ENCODE results near the gene GTF3C5. TPM values are rescaled to one million over a fixed set of nuclear protein-coding genes. Genes with fewer than 3 reads are reported as not detected.
"Not testable (repeated sequence)": the region's sequence is repeated elsewhere in the genome, so short reads cannot be mapped to it uniquely, and the experiment has no call there.

Gene GTF3C5
- total RNA-seq, 2 donors from 2014 or later = 63.1 to 97.2 TPM

GRCh38 chr9:133032171-133032570 is 1.4 kb downstream of the GTF3C5 start:
- intact Hi-C loops (cut with DNase I) = no loop called here
- Histone ChIP-seq H3K9me3 (no peaks in the 10 kb centered on the region), H3K27ac (no peak overlapping the region), H3K36me3 (no peaks in the 10 kb centered on the region), H3K27me3 (replicated peaks; ENCODE audit: insufficient read depth) (no peaks in the 10 kb centered on the region), H3K4me3 (peak overlapping the region in 1 of 2 donors; percentile 86), H3K4me1 (replicated peaks) (peaks cover 9% of the 10 kb centered on the region)
- 93% methylated on average over 10 of the region's 10 CpGs for WGBS
- no peak for DNase-seq (ENCODE audit: low spot score)
- TF ChIP-seq POLR2AphosphoS5 (IDR thresholded peaks at IDR 0.05) = no peak
- no peak for TF ChIP-seq POLR2A (IDR thresholded peaks at IDR 0.05)
- no peak for TF ChIP-seq CTCF (IDR thresholded peaks at IDR 0.05)

- H3K36me3 ChIP-seq = no peaks in the 10 kb centered on the region
- intact Hi-C loops (cut with DNase I) = no loop called here
- H3K27me3 ChIP-seq (replicated peaks; ENCODE audit: insufficient read depth) = no peaks in the 10 kb centered on the region
- H3K4me3 ChIP-seq = no peak overlapping the region
- H3K27ac ChIP-seq = no peak overlapping the region
- no peaks in the 10 kb centered on the region for H3K9me3 ChIP-seq
- 81% methylated on average over 6 of the region's 6 CpGs for WGBS
- DNase-seq (ENCODE audit: low spot score) = no peak
- H3K4me1 ChIP-seq (replicated peaks) = peaks cover 7% of the 10 kb centered on the region
- TF ChIP-seq CTCF (IDR thresholded peaks at IDR 0.05) (no peak), POLR2AphosphoS5 (IDR thresholded peaks at IDR 0.05) (no peak), POLR2A (IDR thresholded peaks at IDR 0.05) (no peak)
These were observed 4.9 kb downstream of the GTF3C5 start for GRCh38 chr9:133035669-133036068.

GRCh38 chr9:133037775-133038515 is 7.1 kb downstream of the GTF3C5 start:
- WGBS = 90% methylated on average over 25 of the region's 25 CpGs
- Histone ChIP-seq H3K4me3 (no peak overlapping the region), H3K27me3 (replicated peaks; ENCODE audit: insufficient read depth) (no peaks in the 10 kb centered on the region), H3K9me3 (no peaks in the 10 kb centered on the region), H3K36me3 (no peaks in the 10 kb centered on the region), H3K27ac (no peak overlapping the region), H3K4me1 (replicated peaks) (no peaks in the 10 kb centered on the region)
- intact Hi-C loops (cut with DNase I) = no loop called here
- DNase-seq (ENCODE audit: low spot score) = no peak
- TF ChIP-seq POLR2AphosphoS5 (IDR thresholded peaks at IDR 0.05) (no peak), POLR2A (IDR thresholded peaks at IDR 0.05) (no peak), CTCF (IDR thresholded peaks at IDR 0.05) (no peak)

GRCh38 chr9:133040892-133041479 is 10.2 kb downstream of the GTF3C5 start:
- peak; percentile 29 for DNase-seq (ENCODE audit: low spot score)
- TF ChIP-seq CTCF (IDR thresholded peaks at IDR 0.05) = peak in 3 of 4 experiments; percentile 26 to 66 (median 61)

GRCh38 chr9:133041958-133042357 is 11.2 kb downstream of the GTF3C5 start:
- TF ChIP-seq POLR2A (IDR thresholded peaks at IDR 0.05) (no peak), POLR2AphosphoS5 (IDR thresholded peaks at IDR 0.05) (no peak), CTCF (IDR thresholded peaks at IDR 0.05) (no peak)
- Histone ChIP-seq H3K4me1 (replicated peaks) (no peaks in the 10 kb centered on the region), H3K27ac (no peak overlapping the region), H3K9me3 (no peaks in the 10 kb centered on the region), H3K27me3 (replicated peaks; ENCODE audit: insufficient read depth) (no peaks in the 10 kb centered on the region), H3K4me3 (no peak overlapping the region), H3K36me3 (peaks cover 2 to 6% of the 10 kb centered on the region in 2 donors)
- DNase-seq (ENCODE audit: low spot score) = no peak
- 89% methylated on average over 8 of the region's 9 CpGs for WGBS
- intact Hi-C loops (cut with DNase I) = loop anchor here (5.0 kb wide), 1 partner anchor 105 kb away; no protein-coding TSS in a partner anchor

More at GRCh38 chr9:133040892-133041479, 10.2 kb downstream of the GTF3C5 start:
- H3K27me3 ChIP-seq (replicated peaks; ENCODE audit: insufficient read depth); H3K4me3 ChIP-seq; H3K9me3 ChIP-seq; H3K27ac ChIP-seq; H3K4me1 ChIP-seq (replicated peaks); H3K36me3 ChIP-seq: not testable (repeated sequence)
- intact Hi-C loops (cut with DNase I) = loop anchor here (5.0 kb wide), 1 partner anchor 106 kb away; no protein-coding TSS in a partner anchor
- 92% methylated on average over 12 of the region's 12 CpGs for WGBS

All from prostate gland (tissue), 2 donors.